Right lobe of liver (tissue), 6 donors: Measurements from ENCODE around the gene IL1RAP. TPM values are rescaled to one million over a fixed set of nuclear protein-coding genes. Genes with fewer than 3 reads are reported as not detected.
A peak's percentile ranks its signal among the peaks of the same experiment; 100 is the strongest.

ENCODE experiments used
- ATAC-seq, 4 donors: fragments of 200-7000 bp; cut with Tn5 transposase; one replicate each; pipeline ENCODE4 v1.9.1; 2020; ENCODE audit warnings: mild to moderate bottlenecking in 4 of 4, moderate library complexity in 4 of 4
- DNase-seq, 3 donors: peaks; one replicate each; pipeline ENCODE4 v3.0.0-alpha.2; 2020
- H3K27ac ChIP-seq, 3 donors: fragments of 200-600 bp; one replicate each; pipeline ENCODE4 v1.8.0; 2022
- H3K27me3 ChIP-seq, 2 donors: fragments of 200-600 bp; one replicate each; pipeline ENCODE4 v1.8.0; 2022
- H3K36me3 ChIP-seq, 4 donors: fragments of 200-600 bp; sonication (generic) in 1 of 4; one replicate each; pipeline versions ENCODE4 v1.5.1 to v1.8.0; 2017 to 2022; ENCODE audit warnings: control low read depth in 1 of 4
- H3K4me1 ChIP-seq, 4 donors: fragments of 200-600 bp; sonication (generic) in 1 of 4; one replicate each; pipeline versions ENCODE4 v1.5.1 to v1.8.0; 2017 to 2022; ENCODE audit warnings: control low read depth in 1 of 4
- H3K4me3 ChIP-seq, 3 donors: fragments of 200-600 bp; one replicate each; pipeline ENCODE4 v1.8.0; 2022
- H3K9me3 ChIP-seq, 4 donors: fragments of 200-600 bp; sonication (generic) in 1 of 4; one replicate each; pipeline versions ENCODE4 v1.5.1 to v1.8.0; 2017 to 2022; ENCODE audit warnings: control low read depth in 1 of 4
- CTCF ChIP-seq, 4 donors: fragments of 200-600 bp in 3 of 4; fragments of 450-650 bp in 1 of 4; IDR thresholded peaks; one replicate each; pipeline versions ENCODE4 v1.5.1 to v1.8.0; 2016 to 2022; ENCODE audit warnings: antibody characterized with exemption in 4 of 4, mild to moderate bottlenecking in 2 of 4
- POLR2A ChIP-seq: fragments of 450-650 bp; IDR thresholded peaks from one replicate; pipeline ENCODE4 v1.6.1; 2017; ENCODE audit warnings: antibody characterized with exemption, mild to moderate bottlenecking
- WGBS: methylation state at CpG from one replicate; pipeline ENCODE4 v1.1.6; 2018; ENCODE audit warnings: low coverage, low lambda C conversion rate; ENCODE audit not compliant: insufficient coverage; ENCODE audit errors: missing lambda C conversion rate; 5-methylcytosine and 5-hydroxymethylcytosine counted together
- intact Hi-C, 2 donors: fragments of 100-400 bp; cut with DNase I; formaldehyde crosslinking; loops; one replicate each; pipeline versions ENCODE4 v1.11.2 to v1.14.1; 2022
- total RNA-seq, 6 experiments: library from RNA; depleted of rRNA in 2 of 6; stranded (reverse); fragments of >200 nt in 2 of 6; fragmentation: NEBNext Ultra II Directional in 3 of 6; extraction: Animal tissue kit (Norgen Biotek cat#: 25700) in 3 of 6; gene quantifications; one replicate each; pipeline versions ENCODE4 v1.1.0 to v1.2.4, GENCODE V29; 2016 to 2023
- donor health status: DM: no; HTN: yes; CAD: no.
- donor health status: DM: no; HTN: no; CAD: no.
- donor health status: DM: no; HTN: no; CAD: no.
- donor health status: DM: no; HTN: yes; CAD: no.
- donor health status: DM: no; HTN: yes; CAD: no.

Gene IL1RAP
- total RNA-seq, 6 experiments from 2014 or later: 44.6 to 142 (median 60.5) TPM

- H3K4me3 ChIP-seq: no peak overlapping the region
- peak overlapping the region in 2 of 3 donors; percentile 3 to 9 for H3K27ac ChIP-seq
- intact Hi-C loops: no loop called here
- WGBS: 51% methylated on average over 5 of the region's 5 CpGs
- H3K36me3 ChIP-seq: no peaks in the 10 kb centered on the region
- H3K9me3 ChIP-seq: no peaks in the 10 kb centered on the region
- TF ChIP-seq CTCF (IDR thresholded peaks at IDR 0.05) (no peak), POLR2A (no peak)
- peaks cover 0 to 46% (median 3%) of the 10 kb centered on the region in 4 donors for H3K4me1 ChIP-seq
- DNase-seq (no peak), ATAC-seq (peak in 3 of 4 donors; percentile 5 to 15 (median 6))
- H3K27me3 ChIP-seq: no peaks in the 10 kb centered on the region
These were observed 67.2 kb downstream of the IL1RAP start for GRCh38 chr3:190581041-190581541.

- Histone ChIP-seq H3K9me3 (no peaks in the 10 kb centered on the region), H3K27ac (no peak overlapping the region), H3K27me3 (no peaks in the 10 kb centered on the region), H3K4me1 (peaks cover 0 to 42% (median 3%) of the 10 kb centered on the region in 4 donors), H3K4me3 (no peak overlapping the region), H3K36me3 (no peaks in the 10 kb centered on the region)
- ATAC-seq (no peak), DNase-seq (no peak)
- 87% methylated on average over 2 of the region's 2 CpGs for WGBS
- TF ChIP-seq POLR2A: no peak
- no peak for TF ChIP-seq CTCF (IDR thresholded peaks at IDR 0.05)
- intact Hi-C loops: no loop called here
These were observed 68.8 kb downstream of the IL1RAP start for GRCh38 chr3:190582667-190583066.

GRCh38 chr3:190585805-190586630 is 72.1 kb downstream of the IL1RAP start:
- peaks cover 0 to 36% (median 6%) of the 10 kb centered on the region in 4 donors for H3K4me1 ChIP-seq
- intact Hi-C loops: no loop called here
- DNase-seq (peak in 1 of 3 donors; percentile 35), ATAC-seq (peak; percentile 72 to 89 (median 79))
- no peak for TF ChIP-seq CTCF (IDR thresholded peaks at IDR 0.05)
- no peak for TF ChIP-seq POLR2A
- H3K36me3 ChIP-seq: no peaks in the 10 kb centered on the region
- H3K4me3 ChIP-seq: no peak overlapping the region
- H3K9me3 ChIP-seq: no peaks in the 10 kb centered on the region
- no peaks in the 10 kb centered on the region for H3K27me3 ChIP-seq
- peak overlapping the region in 2 of 3 donors; percentile 2 to 43 for H3K27ac ChIP-seq
- WGBS: 69% methylated on average over 6 of the region's 6 CpGs

- Histone ChIP-seq H3K4me3 (no peak overlapping the region), H3K36me3 (no peaks in the 10 kb centered on the region), H3K27me3 (no peaks in the 10 kb centered on the region), H3K9me3 (no peaks in the 10 kb centered on the region), H3K27ac (peak overlapping the region in 1 of 3 donors; percentile 24), H3K4me1 (peaks cover 0 to 36% (median 9%) of the 10 kb centered on the region in 4 donors)
- no peak for DNase-seq
- ATAC-seq: no peak
- no peak for TF ChIP-seq CTCF (IDR thresholded peaks at IDR 0.05)
- no peak for TF ChIP-seq POLR2A
- intact Hi-C loops: no loop called here
- WGBS: 44% methylated on average over 3 of the region's 4 CpGs
These were observed 72.7 kb downstream of the IL1RAP start for GRCh38 chr3:190586631-190587011.
